Ishikawa (cell line): ENCODE measurements around the gene ZNF22.

ENCODE experiments used
- CEBPB ChIP-seq: IDR thresholded peaks from 2 replicates; pipeline ENCODE4 v1.6.1; 2012
- CREB1 ChIP-seq: IDR thresholded peaks from 2 replicates; pipeline ENCODE4 v1.6.1; 2012; ENCODE audit warnings: low read depth
- EGR1 ChIP-seq: IDR thresholded peaks from 2 replicates; pipeline ENCODE4 v1.6.1; 2012
- EP300 ChIP-seq: IDR thresholded peaks from 2 replicates; pipeline ENCODE4 v1.6.1; 2012; ENCODE audit warnings: borderline replicate concordance
- MAX ChIP-seq: IDR thresholded peaks from 2 replicates; pipeline ENCODE4 v1.6.1; 2012
- RAD21 ChIP-seq: IDR thresholded peaks from 2 replicates; pipeline ENCODE4 v1.6.1; 2012; ENCODE audit warnings: low read depth
- REST ChIP-seq: IDR thresholded peaks from 2 replicates; pipeline ENCODE4 v1.6.1; 2012; ENCODE audit warnings: low read depth, mild to moderate bottlenecking
- TAF1 ChIP-seq: IDR thresholded peaks from 2 replicates; pipeline ENCODE4 v1.6.1; 2012; ENCODE audit warnings: low read depth, mild to moderate bottlenecking
- YY1 ChIP-seq: IDR thresholded peaks from 2 replicates; pipeline ENCODE4 v1.6.1; 2012; ENCODE audit warnings: low read depth
- ZBTB7A ChIP-seq: IDR thresholded peaks from 2 replicates; pipeline ENCODE4 v1.6.1; 2012; ENCODE audit warnings: low read depth

- TF ChIP-seq MAX (no peak), YY1 (no peak), EGR1 (no peak), EP300 (no peak), REST (no peak), CREB1 (no peak), TAF1 (no peak), CEBPB (no peak), RAD21 (no peak), ZBTB7A (no peak)
Observed at GRCh38 chr10:44992070-44992731, 8.5 kb upstream of the ZNF22 start.
